ENCODE measurements around the gene COL2A1. TPM values are rescaled to one million over a fixed set of nuclear protein-coding genes. Genes with fewer than 3 reads are reported as not detected.

The COL2A1 gene
- total RNA-seq, 2 experiments from 2014 or later: 0.04 TPM; not detected in 1

DNA sequence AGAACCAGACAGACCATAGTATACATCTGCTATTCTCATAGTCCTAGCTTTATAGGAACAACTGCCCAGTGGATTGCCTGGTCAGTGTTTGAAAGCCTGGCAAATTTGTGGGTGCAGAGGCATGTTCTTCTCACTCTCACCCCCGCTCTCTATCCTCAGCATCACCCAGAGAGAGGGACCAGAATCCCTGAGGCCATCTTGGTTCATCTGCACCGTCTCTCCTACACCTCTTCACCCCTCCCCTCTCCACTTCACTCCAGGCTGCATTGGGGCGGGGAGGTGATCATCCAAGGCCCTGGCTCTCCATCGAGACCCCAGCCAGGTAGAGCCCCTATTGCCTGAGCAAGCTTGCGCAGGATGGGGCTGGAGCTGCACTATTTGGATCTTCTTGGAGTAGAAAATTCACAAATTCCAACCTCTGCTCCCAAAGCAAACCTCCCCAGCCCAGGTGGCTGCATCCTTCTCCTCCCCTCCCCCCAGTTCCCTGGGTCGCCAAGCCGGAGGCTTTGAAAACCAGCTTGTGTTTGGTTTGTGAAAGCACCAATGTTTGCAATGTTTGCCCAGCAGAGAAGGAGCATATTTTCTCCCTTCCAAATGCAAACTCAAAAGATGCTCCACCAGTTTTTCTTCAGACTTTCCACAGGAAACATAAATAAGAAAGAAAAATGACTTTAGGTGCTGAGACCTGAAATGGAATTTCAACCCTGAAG, 18.6 kb upstream of the COL2A1 start:
- H3K36me3 Mint-ChIP-seq: no peaks in the 10 kb centered on the region
- no peaks in the 10 kb centered on the region for H3K9me3 Mint-ChIP-seq
- H3K4me1 Mint-ChIP-seq: no peaks in the 10 kb centered on the region
- no peak overlapping the region for H3K27ac Mint-ChIP-seq
- no peak overlapping the region for H3K4me3 Mint-ChIP-seq
- DNase-seq: no peak
- peaks cover 25% of the 10 kb centered on the region for H3K27me3 Mint-ChIP-seq

DNA sequence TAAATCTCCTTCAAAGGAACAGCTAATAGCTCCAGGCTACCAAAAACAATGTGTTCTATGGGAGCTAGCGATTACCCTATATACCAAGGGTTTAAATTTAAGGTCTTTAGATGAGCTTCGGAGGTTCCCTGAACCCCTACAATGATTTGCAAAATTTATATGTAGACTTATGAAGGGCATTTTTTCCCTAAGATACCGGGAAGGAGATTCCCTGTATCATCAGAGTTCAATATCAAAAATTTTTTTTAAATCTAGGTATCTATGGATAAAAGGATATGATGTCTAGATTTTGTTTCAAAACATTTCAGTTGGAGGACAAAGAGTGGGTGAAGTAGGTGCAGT, 17.9 kb upstream of the COL2A1 start:
- Mint-ChIP-seq H3K27me3 (peaks cover 28% of the 10 kb centered on the region), H3K27ac (no peak overlapping the region), H3K9me3 (no peaks in the 10 kb centered on the region), H3K4me3 (no peak overlapping the region), H3K36me3 (no peaks in the 10 kb centered on the region), H3K4me1 (no peaks in the 10 kb centered on the region)
- no peak for DNase-seq

DNA sequence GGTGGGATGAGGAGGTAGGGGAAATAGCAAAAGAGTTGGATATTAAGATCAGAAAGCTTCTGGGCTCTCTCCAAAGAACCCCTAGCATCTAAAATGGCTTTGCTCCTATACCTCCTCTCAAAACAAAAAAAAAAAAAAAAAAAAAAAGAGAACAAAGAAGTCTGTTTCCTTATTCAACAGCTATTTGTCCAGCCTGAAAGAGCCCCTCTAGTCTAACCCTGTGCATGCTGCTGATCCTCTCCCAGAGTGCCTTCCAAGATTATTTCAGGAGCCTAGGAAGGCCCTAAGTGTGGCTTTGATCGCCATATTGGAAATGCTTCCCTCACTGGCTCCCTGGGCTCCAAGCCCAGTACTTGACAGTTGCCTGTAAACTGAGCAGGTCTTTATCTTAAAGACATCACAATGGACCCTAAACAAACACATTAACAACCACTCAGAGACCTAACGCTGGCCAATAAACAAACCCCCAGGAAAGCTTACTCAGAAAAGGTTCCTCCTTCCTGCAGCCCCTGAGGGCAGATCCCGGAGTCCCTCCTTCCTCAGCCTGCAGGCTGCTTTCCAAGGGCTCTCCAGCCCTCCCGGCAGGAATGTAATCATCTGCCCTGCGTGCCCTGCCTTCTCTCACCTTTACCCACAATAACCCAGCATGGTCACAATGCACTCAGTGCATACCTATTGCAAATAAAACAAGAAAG, 17.4 kb upstream of the COL2A1 start:
- no peak overlapping the region for H3K27ac Mint-ChIP-seq
- no peak for DNase-seq
- H3K9me3 Mint-ChIP-seq: no peaks in the 10 kb centered on the region
- no peaks in the 10 kb centered on the region for H3K36me3 Mint-ChIP-seq
- H3K27me3 Mint-ChIP-seq: peaks cover 31% of the 10 kb centered on the region
- H3K4me3 Mint-ChIP-seq: no peak overlapping the region
- H3K4me1 Mint-ChIP-seq: no peaks in the 10 kb centered on the region

- Mint-ChIP-seq H3K27me3 (peaks cover 34% of the 10 kb centered on the region), H3K9me3 (no peaks in the 10 kb centered on the region), H3K36me3 (no peaks in the 10 kb centered on the region), H3K4me1 (no peaks in the 10 kb centered on the region), H3K4me3 (no peak overlapping the region), H3K27ac (no peak overlapping the region)
- no peak for DNase-seq
Observed at GRCh38 chr12:48019639-48020265, 15.5 kb upstream of the COL2A1 start.

DNA sequence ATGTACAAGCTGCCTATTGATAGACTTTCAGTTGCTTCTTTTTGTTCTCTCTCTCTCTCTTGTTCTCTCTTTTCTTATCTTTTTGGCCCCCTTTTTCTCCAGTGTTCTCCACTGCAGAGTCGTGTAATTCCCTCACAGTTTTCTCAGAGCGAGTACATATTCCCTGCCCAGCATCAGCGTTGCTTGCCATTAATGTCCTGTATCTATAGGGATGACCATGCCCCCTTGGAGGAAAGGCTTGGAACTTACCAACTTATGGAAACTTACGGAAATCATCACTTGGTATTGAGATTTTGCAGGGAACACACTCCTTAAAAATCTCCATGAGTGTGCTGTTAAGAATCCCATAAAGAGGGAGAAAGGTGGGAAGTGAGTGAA, 14.3 kb upstream of the COL2A1 start:
- H3K4me1 Mint-ChIP-seq: no peaks in the 10 kb centered on the region
- H3K27me3 Mint-ChIP-seq: peaks cover 35% of the 10 kb centered on the region

DNA sequence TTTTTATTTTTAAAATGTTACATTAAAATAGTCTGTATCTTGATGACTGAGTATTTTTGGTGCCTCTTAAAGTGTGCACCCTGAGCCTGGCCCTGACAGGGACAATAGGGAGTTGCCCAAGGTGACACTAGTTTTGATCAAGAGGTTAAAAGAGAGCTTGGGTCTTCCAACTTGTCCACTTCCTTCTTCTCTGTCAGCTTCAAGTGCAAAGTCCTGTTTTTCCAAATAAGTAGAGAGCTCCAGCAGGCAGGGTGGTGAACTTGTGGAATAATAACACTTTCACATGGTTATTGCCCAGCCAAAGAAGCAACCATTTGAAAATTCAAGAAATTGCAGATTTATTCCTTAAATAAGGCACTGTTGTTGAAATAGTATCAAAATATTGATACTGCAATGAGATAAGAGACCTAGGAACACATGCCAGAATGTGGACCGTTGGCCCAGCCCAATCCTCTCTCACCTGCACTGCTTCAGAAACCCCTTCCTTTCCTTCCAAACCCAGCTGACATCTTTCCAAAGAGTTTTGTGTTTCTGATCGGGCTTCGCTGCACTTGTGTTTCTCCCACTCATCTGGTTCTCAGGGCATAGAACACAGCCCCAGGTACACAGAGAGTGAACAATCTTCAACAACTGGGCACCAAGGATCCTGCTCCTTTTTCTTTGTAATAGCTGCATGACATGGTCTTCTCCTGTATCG, 13.8 kb upstream of the COL2A1 start:
- H3K9me3 Mint-ChIP-seq: no peaks in the 10 kb centered on the region
- DNase-seq: no peak
- H3K27me3 Mint-ChIP-seq: peaks cover 38% of the 10 kb centered on the region
- no peaks in the 10 kb centered on the region for H3K36me3 Mint-ChIP-seq
- H3K4me3 Mint-ChIP-seq: no peak overlapping the region
- H3K4me1 Mint-ChIP-seq: no peaks in the 10 kb centered on the region
- no peak overlapping the region for H3K27ac Mint-ChIP-seq

More for the DNA sequence above, 14.3 kb upstream of the COL2A1 start:
- no peaks in the 10 kb centered on the region for H3K36me3 Mint-ChIP-seq
- H3K4me3 Mint-ChIP-seq: no peak overlapping the region
- no peak overlapping the region for H3K27ac Mint-ChIP-seq
- H3K9me3 Mint-ChIP-seq: no peaks in the 10 kb centered on the region
- no peak for DNase-seq

GRCh38 chr12:48017496-48017895, 13.2 kb upstream of the COL2A1 start:
- Mint-ChIP-seq H3K4me1 (no peaks in the 10 kb centered on the region), H3K4me3 (no peak overlapping the region), H3K36me3 (no peaks in the 10 kb centered on the region), H3K27ac (no peak overlapping the region), H3K27me3 (peaks cover 38% of the 10 kb centered on the region), H3K9me3 (no peaks in the 10 kb centered on the region)
- DNase-seq: no peak

DNA sequence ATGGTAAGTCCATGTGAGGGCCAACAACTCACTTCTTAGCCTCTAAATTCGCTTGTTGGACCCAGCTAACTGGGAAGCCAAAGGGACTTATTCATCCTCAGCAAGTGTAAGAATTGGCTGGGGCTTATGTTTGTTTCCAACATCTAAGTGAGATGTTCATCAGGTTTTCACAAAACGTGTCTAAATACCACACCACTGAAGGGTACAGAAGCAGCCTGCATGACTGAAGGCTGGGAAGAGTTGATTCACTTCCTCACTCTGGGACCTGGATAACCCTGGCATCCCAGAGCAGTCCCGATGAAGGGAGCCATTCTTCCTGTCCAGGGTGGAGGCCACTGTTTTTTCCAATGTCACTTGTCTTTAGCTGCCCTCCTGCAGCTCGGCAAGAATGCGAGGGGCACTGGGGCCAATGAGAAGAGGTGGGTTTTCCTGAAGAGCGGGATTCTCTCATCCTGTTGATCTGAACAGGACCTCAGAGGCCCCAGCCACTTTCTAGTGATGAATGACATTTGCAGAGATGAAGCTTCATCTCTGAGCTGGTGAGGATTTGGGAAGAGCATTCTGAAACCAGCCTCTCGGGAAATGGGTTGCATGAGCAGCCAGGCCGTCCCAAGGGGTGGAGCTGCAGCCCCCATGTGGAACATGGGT, 12.2 kb upstream of the COL2A1 start:
- Mint-ChIP-seq H3K36me3 (no peaks in the 10 kb centered on the region), H3K4me3 (no peak overlapping the region), H3K27me3 (peaks cover 35% of the 10 kb centered on the region), H3K9me3 (no peaks in the 10 kb centered on the region), H3K4me1 (no peaks in the 10 kb centered on the region), H3K27ac (no peak overlapping the region)
- no peak for DNase-seq

GRCh38 chr12:48015954-48016353, 11.7 kb upstream of the COL2A1 start:
- no peak for DNase-seq
- Mint-ChIP-seq H3K27me3 (peaks cover 31% of the 10 kb centered on the region), H3K9me3 (no peaks in the 10 kb centered on the region), H3K27ac (no peak overlapping the region), H3K4me3 (no peak overlapping the region), H3K36me3 (no peaks in the 10 kb centered on the region), H3K4me1 (no peaks in the 10 kb centered on the region)

GRCh38 chr12:48015129-48015528, 10.9 kb upstream of the COL2A1 start:
- H3K36me3 Mint-ChIP-seq: no peaks in the 10 kb centered on the region
- H3K4me3 Mint-ChIP-seq: no peak overlapping the region
- H3K4me1 Mint-ChIP-seq: no peaks in the 10 kb centered on the region
- DNase-seq: no peak
- peaks cover 35% of the 10 kb centered on the region for H3K27me3 Mint-ChIP-seq
- H3K9me3 Mint-ChIP-seq: no peaks in the 10 kb centered on the region
- H3K27ac Mint-ChIP-seq: no peak overlapping the region

DNA sequence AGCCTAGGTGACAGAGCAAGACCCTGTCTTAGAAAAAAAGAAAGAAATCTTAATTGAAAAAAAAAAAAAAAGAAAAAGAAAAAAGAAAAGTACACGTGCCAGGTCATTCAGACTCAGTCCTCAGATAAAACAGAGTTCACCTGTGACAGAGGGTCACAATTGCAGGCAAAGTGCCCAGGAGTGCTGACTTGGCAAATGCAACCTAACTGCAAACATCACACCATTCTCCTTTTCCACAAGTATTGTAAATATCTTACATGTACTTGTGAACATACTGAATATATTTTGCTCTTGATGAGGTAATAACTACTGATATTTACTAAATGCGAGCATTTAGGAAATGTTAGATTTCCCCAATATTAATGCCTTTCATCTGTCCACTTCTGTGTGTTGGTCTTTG, 9.0 kb upstream of the COL2A1 start:
- peaks cover 45% of the 10 kb centered on the region for H3K27me3 Mint-ChIP-seq

GRCh38 chr12:48012070-48012469, 7.8 kb upstream of the COL2A1 start:
- no peaks in the 10 kb centered on the region for H3K4me1 Mint-ChIP-seq
- DNase-seq: no peak
- H3K4me3 Mint-ChIP-seq: no peak overlapping the region
- no peak overlapping the region for H3K27ac Mint-ChIP-seq
- no peaks in the 10 kb centered on the region for H3K9me3 Mint-ChIP-seq
- H3K36me3 Mint-ChIP-seq: no peaks in the 10 kb centered on the region
- peaks cover 50% of the 10 kb centered on the region for H3K27me3 Mint-ChIP-seq

More for the DNA sequence above, 9.0 kb upstream of the COL2A1 start:
- Mint-ChIP-seq H3K36me3 (no peaks in the 10 kb centered on the region), H3K27ac (no peak overlapping the region), H3K9me3 (no peaks in the 10 kb centered on the region), H3K4me1 (no peaks in the 10 kb centered on the region), H3K4me3 (no peak overlapping the region)
- DNase-seq: no peak

- peaks cover under 1% of the 10 kb centered on the region for H3K4me1 Mint-ChIP-seq
- H3K27me3 Mint-ChIP-seq: peaks cover 58% of the 10 kb centered on the region
- no peaks in the 10 kb centered on the region for H3K9me3 Mint-ChIP-seq
- H3K36me3 Mint-ChIP-seq: no peaks in the 10 kb centered on the region
- H3K27ac Mint-ChIP-seq: no peak overlapping the region
- no peak for DNase-seq
- no peak overlapping the region for H3K4me3 Mint-ChIP-seq
Observed at GRCh38 chr12:48010366-48010970, 6.2 kb upstream of the COL2A1 start.

GRCh38 chr12:48009471-48009870, 5.2 kb upstream of the COL2A1 start:
- no peaks in the 10 kb centered on the region for H3K9me3 Mint-ChIP-seq
- H3K4me3 Mint-ChIP-seq: no peak overlapping the region
- no peaks in the 10 kb centered on the region for H3K36me3 Mint-ChIP-seq
- no peak overlapping the region for H3K27ac Mint-ChIP-seq
- H3K27me3 Mint-ChIP-seq: peaks cover 66% of the 10 kb centered on the region
- peaks cover 2% of the 10 kb centered on the region for H3K4me1 Mint-ChIP-seq
- DNase-seq: no peak

Data from activated naive CD8-positive, alpha-beta T cell treated with anti-CD3 and anti-CD28 coated beads for 36 hours (primary cell).